Measurements from ENCODE around the gene ELP5.

ELP5 gene

DNA sequence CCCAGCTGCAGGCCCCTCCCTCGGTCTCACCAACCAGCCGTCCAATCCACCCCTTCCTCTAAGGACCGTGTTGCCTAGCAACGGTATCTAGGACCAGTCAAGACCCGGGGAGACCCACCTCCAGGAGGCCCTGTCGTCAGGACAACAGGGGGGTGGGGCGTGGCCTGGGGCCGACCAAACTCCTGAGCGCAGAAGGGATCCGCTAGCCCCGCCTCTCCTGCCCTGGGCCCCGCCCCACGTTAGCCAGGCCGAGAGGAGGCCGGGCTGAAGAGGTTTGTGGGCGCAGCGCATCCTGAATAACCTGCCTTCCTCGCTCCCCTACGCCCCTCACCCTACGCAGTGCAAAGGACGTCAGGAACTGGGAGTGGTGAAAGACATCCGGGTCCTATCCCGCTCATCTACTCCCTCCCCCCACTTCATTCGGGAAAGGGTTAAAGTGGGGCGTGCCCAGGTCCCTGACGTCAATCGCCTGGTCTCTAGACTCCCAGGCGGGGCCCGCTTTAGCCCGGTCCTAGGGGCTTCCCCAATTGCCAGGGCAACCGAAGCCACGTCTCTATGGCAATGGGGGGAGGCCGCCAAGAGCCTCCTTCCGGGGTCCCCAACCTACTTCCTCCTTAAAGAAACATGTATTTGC is 47.1 kb upstream of the ELP5 start:
- peak overlapping the region; percentile 91 for H3K4me2 ChIP-seq (ENCODE audit: low read length)

DNA sequence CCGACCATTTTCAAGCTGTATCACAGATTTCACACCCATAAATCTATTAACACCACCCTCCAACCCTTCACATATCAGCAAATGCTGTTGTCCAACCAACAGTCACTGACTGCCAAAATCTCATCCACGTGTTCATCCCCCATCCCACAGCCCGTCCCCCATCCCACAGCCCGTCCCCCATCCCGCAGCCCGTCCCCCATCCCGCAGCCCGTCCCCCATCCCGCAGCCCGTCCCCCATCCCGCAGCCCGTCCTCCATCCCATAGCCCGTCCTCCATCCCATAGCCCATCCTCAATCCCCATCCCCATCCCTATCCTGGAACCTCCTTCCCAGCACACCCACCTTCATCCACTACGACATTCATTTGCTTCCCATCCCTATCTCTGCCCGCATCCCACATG is 46.5 kb upstream of the ELP5 start:
- peaks cover 16% of the 10 kb centered on the region for H3K36me3 ChIP-seq (ENCODE audit: control insufficient read depth, low read length)
- H3K27ac ChIP-seq (ENCODE audit: low read depth, low read length), result peak overlapping the region; percentile 69
- H3K4me3 ChIP-seq (ENCODE audit: low read length), result peak overlapping the region; percentile 82

More for the DNA sequence above, 47.1 kb upstream of the ELP5 start:
- H3K36me3 ChIP-seq (ENCODE audit: control insufficient read depth, low read length), result peaks cover 16% of the 10 kb centered on the region
- TF ChIP-seq EZH2phosphoT487 (IDR thresholded peaks at IDR 0.05; ENCODE audit: borderline replicate concordance, low read length), result no peak
- TF ChIP-seq CTCF (IDR thresholded peaks at IDR 0.05; ENCODE audit: low read depth, low read length, poor library complexity, severe bottlenecking), result no peak
- no peaks in the 10 kb centered on the region for H4K20me1 ChIP-seq (ENCODE audit: control insufficient read depth, insufficient read depth, low read depth, low read length)
- H3K4me1 ChIP-seq (ENCODE audit: control insufficient read depth, low read length), result peaks cover 21% of the 10 kb centered on the region
- H3K79me2 ChIP-seq (ENCODE audit: control insufficient read depth, low read length), result 0 out of 2 replicates have a peak, but pooled peaks cover 2% of the 10 kb centered on the region
- H3K27me3 ChIP-seq (ENCODE audit: control insufficient read depth, low read length), result no peaks in the 10 kb centered on the region
- no peaks in the 10 kb centered on the region for H3K9me2 ChIP-seq (replicated peaks; ENCODE audit: control insufficient read depth, low read length)
- H3K27ac ChIP-seq (ENCODE audit: low read depth, low read length), result peak overlapping the region; percentile 69
- H3K4me3 ChIP-seq (ENCODE audit: low read length), result peak overlapping the region; percentile 82
- H3K9me3 ChIP-seq (ENCODE audit: control insufficient read depth, insufficient read depth, low read length), result no peaks in the 10 kb centered on the region
- H3F3A ChIP-seq (ENCODE audit: control insufficient read depth, insufficient read depth), result no peaks in the 10 kb centered on the region

DNA sequence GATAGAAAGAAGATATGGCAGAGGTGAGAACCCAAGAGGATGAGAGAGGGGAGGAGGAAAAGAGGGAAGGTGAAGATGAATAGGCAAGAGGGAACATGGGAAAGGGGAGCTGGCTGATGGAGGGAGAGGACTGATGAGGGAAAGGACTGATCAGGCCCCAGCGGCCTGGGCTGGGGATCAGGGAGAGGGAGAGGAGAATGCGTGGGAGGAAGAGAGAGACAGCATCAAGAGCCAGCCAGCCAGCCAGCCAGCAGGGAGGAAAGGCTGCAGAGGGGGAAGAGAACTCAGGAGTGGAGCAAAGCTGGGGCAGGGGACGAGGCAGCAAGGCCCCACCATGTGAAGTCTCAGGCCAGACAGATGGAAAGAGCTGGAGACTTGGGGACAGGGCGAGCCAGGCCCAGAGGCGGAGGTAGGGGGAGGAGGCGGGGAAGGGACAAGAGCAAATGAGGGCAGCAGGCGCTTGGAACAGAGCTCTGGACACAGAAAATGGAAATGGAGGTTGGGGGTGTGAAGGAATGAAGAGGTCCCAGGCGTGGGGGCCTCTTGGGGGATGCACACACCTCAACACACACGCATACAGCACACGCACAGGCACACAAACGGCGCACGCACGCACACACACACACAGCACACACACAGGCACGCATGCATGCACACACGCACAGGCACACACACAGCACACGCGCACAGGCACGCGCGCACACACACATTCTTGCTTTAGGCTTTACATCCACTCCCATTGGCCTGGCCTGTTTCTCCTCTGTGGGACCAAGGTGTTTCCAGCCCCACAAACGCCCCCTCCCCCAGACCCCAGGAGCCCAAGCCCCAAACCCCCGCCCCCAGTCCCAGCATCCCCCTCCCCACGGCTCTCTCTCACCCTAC is 44.7 kb upstream of the ELP5 start:
- peaks cover 21% of the 10 kb centered on the region for H3K4me1 ChIP-seq (ENCODE audit: control insufficient read depth, low read length)
- no peaks in the 10 kb centered on the region for H3K9me3 ChIP-seq (ENCODE audit: control insufficient read depth, insufficient read depth, low read length)
- no peaks in the 10 kb centered on the region for H3K27me3 ChIP-seq (ENCODE audit: control insufficient read depth, low read length)
- no peaks in the 10 kb centered on the region for H3K9me2 ChIP-seq (replicated peaks; ENCODE audit: control insufficient read depth, low read length)
- H3K79me2 ChIP-seq (ENCODE audit: control insufficient read depth, low read length), result peaks cover 15% of the 10 kb centered on the region
- H4K20me1 ChIP-seq (ENCODE audit: control insufficient read depth, insufficient read depth, low read depth, low read length), result no peaks in the 10 kb centered on the region; the same call in 1 of the 2 replicates
- no peak for TF ChIP-seq EZH2phosphoT487 (IDR thresholded peaks at IDR 0.05; ENCODE audit: borderline replicate concordance, low read length)
- TF ChIP-seq CTCF (IDR thresholded peaks at IDR 0.05; ENCODE audit: low read depth, low read length, poor library complexity, severe bottlenecking), result no peak
- H3K27ac ChIP-seq (ENCODE audit: low read depth, low read length), result no peak overlapping the region
- no peak overlapping the region for H3K4me3 ChIP-seq (ENCODE audit: low read length)
- H3K36me3 ChIP-seq (ENCODE audit: control insufficient read depth, low read length), result peaks cover 16% of the 10 kb centered on the region
- H3F3A ChIP-seq (ENCODE audit: control insufficient read depth, insufficient read depth), result 0 out of 2 replicates have a peak, but pooled peaks cover 2% of the 10 kb centered on the region
- no peak overlapping the region for H3K4me2 ChIP-seq (ENCODE audit: low read length)

More for the DNA sequence above, 46.5 kb upstream of the ELP5 start:
- H3K4me2 ChIP-seq (ENCODE audit: low read length), result peak overlapping the region; percentile 91
- no peaks in the 10 kb centered on the region; the same call in 1 of the 2 replicates for H4K20me1 ChIP-seq (ENCODE audit: control insufficient read depth, insufficient read depth, low read depth, low read length)
- H3K9me2 ChIP-seq (replicated peaks; ENCODE audit: control insufficient read depth, low read length), result no peaks in the 10 kb centered on the region
- H3K79me2 ChIP-seq (ENCODE audit: control insufficient read depth, low read length), result peaks cover 7% of the 10 kb centered on the region
- H3K27me3 ChIP-seq (ENCODE audit: control insufficient read depth, low read length), result no peaks in the 10 kb centered on the region
- 0 out of 2 replicates have a peak, but pooled peaks cover 2% of the 10 kb centered on the region for H3F3A ChIP-seq (ENCODE audit: control insufficient read depth, insufficient read depth)
- no peaks in the 10 kb centered on the region for H3K9me3 ChIP-seq (ENCODE audit: control insufficient read depth, insufficient read depth, low read length)
- peaks cover 21% of the 10 kb centered on the region for H3K4me1 ChIP-seq (ENCODE audit: control insufficient read depth, low read length)
- TF ChIP-seq EZH2phosphoT487 (IDR thresholded peaks at IDR 0.05; ENCODE audit: borderline replicate concordance, low read length) (no peak), CTCF (IDR thresholded peaks at IDR 0.05; ENCODE audit: low read depth, low read length, poor library complexity, severe bottlenecking) (no peak)

All from DOHH2 (cell line).